ENCODE results near the gene CCR9.

DNA sequence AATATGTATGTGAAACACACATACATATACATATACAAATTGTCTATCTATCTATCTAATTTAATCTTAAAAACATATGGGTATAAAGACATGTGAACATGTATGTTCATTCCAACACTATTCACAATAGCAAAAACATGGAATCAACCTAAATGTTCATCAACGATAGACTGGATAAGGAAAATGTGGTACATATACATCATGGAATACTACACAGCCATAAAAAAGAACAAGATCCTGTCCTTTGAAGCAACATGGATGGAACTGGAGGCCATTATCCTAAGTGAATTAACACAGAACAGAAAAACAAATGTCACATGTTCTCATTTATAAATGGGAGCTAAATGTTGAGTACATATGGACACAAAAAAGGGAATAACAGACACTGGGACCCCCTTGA, 5.8 kb downstream of the CCR9 start:
- TF ChIP-seq, protein P1, sequence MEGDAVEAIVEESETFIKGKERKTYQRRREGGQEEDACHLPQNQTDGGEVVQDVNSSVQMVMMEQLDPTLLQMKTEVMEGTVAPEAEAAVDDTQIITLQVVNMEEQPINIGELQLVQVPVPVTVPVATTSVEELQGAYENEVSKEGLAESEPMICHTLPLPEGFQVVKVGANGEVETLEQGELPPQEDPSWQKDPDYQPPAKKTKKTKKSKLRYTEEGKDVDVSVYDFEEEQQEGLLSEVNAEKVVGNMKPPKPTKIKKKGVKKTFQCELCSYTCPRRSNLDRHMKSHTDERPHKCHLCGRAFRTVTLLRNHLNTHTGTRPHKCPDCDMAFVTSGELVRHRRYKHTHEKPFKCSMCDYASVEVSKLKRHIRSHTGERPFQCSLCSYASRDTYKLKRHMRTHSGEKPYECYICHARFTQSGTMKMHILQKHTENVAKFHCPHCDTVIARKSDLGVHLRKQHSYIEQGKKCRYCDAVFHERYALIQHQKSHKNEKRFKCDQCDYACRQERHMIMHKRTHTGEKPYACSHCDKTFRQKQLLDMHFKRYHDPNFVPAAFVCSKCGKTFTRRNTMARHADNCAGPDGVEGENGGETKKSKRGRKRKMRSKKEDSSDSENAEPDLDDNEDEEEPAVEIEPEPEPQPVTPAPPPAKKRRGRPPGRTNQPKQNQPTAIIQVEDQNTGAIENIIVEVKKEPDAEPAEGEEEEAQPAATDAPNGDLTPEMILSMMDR (conservative IDR thresholded peaks at IDR 0.05; ENCODE audit: low read length), result no peak
- no peak for TF ChIP-seq EZH2phosphoT487 (IDR thresholded peaks at IDR 0.05; ENCODE audit: borderline replicate concordance, low read depth, low read length)

All from OCI-LY7 (cell line).